SK-N-MC (cell line): ENCODE results near the gene PPP1R12C.

ENCODE experiments used
- EZH2 ChIP-seq: fragments of 200-600 bp; sonication (generic); IDR thresholded peaks from one replicate; pipeline ENCODE4 v1.6.1; 2017; ENCODE audit warnings: antibody characterized with exemption
- FOXP2 ChIP-seq: optimal IDR thresholded peaks from 2 replicates; pipeline ENCODE3; 2011; ENCODE audit warnings: mild to moderate bottlenecking, moderate library complexity; ENCODE audit not compliant: insufficient read depth; ENCODE audit errors: extremely low read length, control extremely low read depth
- POLR2AphosphoS5 ChIP-seq: IDR thresholded peaks from 2 replicates; pipeline ENCODE4 v1.6.1; 2012; ENCODE audit warnings: mild to moderate bottlenecking, low read depth, low read length, borderline replicate concordance

DNA sequence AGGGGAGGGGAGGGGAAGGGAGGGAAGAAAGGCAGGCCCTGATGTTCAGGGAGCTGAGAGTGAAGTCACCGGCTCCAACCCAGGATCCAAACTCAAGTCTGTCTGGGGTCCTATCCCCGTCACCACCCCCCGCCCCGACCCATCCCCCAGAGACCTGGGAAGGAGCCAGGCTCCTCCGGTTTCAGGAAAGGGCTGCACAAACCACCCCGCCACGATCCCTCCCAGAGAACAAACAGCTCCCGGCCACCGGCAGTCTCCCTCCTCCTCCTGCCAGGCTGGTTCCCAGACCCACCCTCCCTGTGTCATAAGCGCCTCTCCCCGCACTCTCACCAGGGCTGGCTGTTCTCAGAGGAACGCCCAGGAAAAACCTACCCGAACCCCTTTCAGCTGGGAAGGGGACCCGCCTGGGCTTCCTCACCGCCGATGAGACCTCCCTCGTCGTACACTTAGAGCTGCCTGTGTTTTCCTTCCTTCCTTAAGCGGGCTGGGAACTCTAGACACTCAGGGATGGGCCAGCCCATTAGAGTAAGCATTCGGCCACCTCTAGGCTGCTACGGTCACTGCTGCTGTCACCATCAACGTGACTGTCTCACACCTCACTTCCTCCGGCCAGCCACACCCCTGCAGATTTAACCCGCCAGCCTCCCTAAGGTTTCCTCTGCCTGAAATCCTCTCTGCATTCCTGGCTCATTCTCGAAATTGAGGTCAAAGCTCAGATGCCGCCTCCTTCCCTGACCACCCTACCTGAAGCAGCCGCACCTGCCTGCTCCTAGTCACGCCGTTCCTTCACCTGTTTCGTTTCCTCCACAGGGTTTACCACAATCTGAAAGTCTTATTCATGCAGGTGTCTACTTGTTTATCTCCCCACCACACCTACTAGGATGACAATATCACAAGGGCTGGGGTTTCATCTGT lies 48.2 kb downstream of the PPP1R12C start:
- TF ChIP-seq POLR2AphosphoS5 = no peak
- no peak for TF ChIP-seq EZH2
- TF ChIP-seq FOXP2 = no peak
